Dedifferentiated amniotic fluid mesenchymal stem cell (primary cell): Measurements from ENCODE around the gene GPBAR1.
"Not testable (repeated sequence)": the region's sequence is repeated elsewhere in the genome, so short reads cannot be mapped to it uniquely, and the experiment has no call there.

Source experiments
- DNase-seq: peaks from one replicate; pipeline ENCODE4 v3.0.0-alpha.2; 2016; ENCODE audit errors: extremely low spot score

Gene GPBAR1

DNA sequence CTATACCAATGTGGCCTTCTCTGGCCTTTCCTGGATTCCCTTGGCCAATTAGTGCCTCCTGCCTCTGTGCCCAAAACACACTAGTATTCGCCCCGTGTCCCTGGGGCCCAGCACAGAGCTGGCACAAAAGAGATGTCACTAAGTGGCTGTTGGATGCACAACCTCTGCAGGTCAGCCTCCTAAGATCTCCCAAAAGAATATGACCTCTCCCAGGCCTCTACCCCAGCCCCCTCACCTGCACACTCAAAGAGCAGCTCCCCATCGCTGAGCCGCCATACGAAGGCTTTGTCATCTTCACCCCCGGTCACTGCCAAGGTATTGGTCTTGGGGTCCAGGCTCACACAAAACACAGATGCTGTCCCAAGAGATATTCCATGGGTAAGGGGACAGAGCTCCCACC lies 6.4 kb downstream of the GPBAR1 start:
- no peak for DNase-seq

DNA sequence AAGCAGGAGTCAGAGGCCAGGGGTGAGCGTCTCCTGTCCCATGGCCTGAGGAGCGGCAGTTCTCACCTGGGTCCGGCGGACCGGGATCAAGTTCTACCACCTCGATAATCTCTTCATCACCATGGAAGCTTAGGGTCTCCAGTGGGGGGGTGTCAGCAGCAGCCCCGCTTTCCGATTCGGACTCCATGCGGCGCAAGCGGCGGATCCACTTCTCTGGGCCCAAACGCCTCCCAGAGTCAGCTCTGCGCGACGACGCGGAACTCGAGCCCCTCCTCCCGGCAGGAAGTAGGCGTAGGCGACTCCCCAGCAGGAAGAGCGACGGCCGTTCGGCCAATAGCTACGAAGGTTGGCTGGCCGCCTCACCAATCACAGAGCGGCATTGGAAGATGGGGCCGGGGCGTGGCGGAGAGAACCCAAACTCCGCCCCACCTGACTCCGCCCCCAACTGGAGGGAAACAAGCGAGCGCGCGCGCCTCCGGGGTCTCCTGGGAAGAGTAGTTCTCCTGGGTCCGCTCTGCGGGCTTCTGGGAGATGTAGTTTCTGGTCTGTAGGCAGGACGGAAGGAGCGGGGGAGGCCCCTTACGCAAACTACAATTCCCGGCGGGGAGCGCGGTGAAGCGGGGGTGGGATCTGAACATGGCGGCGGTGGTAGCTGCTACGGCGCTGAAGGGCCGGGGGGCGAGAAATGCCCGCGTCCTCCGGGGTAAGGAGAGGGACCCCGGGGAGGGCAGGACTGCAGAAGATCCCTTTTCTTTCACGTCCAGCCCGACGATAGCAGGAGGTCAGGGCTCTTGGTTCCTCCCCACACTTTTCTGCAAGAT lies 9.3 kb downstream of the GPBAR1 start, which contains the start of the genes AAMP and PNKD:
Gene AAMP, minus strand, starts transcription at position 238 of the 821 bp plus-strand sequence. Its CDS starts 51 bp downstream, at position 187.
Gene PNKD, plus strand, starts transcription at position 620 of the 821 bp plus-strand sequence. Its CDS starts 17 bp downstream, at position 637.
- peak; percentile 99 for DNase-seq

DNA sequence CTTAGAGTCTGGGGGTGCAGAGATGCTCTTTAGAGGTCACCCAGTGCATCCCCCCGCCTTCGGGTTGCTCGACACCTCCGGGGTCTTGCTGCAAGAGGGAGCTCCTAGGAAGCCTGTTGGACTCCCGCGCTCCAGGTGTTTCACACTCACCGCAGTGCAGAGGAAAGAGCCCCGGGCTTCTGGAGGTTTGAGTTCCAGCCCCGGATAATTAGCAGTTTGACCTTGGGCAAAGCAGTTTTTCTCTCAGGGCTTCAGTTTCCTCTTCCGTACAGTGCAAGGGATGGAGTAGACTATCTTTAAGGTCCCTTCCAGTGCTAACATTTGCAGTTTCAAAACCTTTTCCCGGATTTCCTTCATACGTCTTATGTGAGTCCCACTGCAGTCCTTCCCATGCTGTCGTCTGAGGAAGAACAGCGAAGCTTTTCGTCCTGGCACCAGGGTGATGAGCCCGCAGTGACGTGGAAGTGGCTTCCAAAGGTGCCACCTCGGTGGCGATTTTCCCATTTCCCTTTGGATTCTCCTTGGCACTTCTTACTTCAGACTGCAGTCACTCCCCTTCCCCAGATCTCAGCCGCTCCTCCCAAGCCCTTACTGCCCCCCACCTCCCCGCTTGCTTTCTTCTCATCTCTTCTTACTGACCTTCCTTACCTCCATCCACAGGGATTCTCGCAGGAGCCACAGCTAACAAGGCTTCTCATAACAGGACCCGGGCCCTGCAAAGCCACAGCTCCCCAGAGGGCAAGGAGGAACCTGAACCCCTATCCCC lies 10.1 kb downstream of the GPBAR1 start:
- no peak for DNase-seq

DNA sequence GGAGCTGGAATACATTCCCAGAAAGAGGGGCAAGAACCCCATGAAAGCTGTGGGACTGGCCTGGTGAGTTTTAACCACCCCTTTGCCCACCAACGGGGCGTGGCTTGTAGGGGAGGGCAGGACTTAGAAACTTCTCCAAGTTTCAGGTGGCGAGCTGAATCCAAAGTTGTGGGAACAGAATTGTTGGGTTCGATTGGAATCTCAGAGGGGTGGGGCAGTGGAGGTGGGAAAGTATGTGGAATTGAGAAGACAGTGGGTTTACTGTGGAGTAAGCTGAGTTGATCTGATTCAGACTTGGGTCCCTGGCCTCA lies 10.6 kb downstream of the GPBAR1 start:
- no peak for DNase-seq

DNA sequence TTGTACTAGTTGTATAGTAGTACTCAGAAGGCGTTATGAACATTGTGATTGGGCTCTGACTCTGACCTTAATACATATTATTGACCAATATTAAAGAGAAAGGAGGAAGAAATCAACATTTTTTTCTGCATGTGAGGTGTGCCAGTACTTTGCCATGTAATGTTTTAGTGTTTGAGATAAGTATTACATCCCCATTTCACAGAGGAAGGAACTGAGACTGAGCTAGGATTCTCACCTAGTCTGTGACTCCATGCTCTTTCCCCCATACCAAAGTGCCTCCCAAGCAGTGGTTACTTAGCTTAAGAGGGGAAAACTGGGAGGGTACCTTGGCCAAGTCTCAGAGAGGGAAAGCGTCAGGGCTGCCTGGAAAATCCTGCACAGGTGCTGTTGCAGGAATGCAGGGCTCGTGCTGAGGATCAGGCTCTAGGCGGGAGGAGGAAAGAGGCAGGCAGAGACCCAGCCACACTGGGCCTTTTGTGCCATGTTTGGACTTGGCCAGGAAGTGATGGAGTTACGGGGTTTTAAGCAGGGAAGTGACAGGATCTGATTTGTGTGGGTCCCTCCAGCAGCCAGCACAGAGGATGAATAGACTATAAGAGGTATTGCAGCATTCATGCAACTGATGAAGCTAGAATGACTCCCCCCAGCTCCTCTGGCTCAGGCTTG lies 11.2 kb downstream of the GPBAR1 start:
- no peak for DNase-seq

DNA sequence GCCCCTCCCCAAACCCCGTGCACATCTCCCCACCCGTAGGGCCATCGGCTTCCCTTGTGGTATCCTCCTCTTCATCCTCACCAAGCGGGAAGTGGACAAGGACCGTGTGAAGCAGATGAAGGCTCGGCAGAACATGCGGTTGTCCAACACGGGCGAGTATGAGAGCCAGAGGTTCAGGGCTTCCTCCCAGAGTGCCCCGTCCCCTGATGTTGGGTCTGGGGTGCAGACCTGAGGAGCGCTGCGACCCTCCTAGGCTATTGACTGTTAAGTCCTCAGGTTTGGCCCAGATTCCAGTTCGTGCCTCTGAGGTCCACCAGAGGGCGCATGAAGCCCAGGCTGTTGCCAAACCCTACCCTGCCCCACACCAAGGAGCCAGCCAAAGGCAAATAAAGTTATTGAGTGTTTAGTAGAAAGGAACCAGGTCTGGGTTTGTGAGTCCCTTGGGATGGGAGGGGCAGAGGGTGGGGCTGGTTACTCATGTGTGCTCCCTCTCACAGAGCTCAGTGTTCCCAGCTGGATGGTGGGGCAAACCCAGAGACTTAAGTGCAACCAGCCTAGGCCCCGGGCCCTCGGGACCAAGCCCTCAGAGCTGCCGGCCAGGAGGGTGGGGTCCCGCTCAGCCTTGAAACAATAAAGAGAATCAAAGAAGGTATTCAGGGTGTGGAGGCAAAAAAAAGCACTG lies 11.9 kb downstream of the GPBAR1 start:
- peak; percentile 92 for DNase-seq

DNA sequence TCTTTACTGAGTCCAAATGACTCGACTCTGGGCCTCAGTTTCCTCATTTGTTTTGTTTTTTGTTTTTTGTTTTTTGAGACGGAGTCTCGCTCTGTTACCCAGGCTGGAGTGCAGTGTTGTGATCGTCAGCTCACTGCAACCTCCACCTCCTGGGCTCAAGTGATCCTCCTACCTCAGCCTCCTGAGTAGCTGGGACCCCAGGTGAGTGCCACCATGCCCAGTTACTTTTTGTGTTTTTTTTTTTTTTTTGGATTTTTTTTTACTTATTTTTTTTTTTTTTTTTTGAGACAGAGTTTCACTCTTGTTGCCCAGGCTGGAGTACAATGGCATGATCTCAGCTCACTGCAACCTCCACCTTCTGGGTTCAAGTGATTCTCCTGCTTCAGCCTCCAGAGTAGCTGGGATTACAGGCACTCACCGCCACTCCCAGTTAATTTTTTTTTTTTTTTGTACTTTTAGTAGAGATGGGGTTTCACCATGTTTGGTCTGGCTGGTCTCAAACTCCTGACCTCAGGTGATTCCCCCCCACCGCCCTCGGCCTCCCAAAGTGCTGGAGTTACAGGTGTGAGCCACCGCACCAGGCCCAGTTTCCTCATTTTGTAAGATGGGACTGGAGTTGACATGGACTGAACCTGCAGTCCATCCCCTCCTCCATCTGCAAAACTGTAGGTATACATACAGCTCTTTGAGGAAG lies 12.5 kb downstream of the GPBAR1 start:
- DNase-seq = not testable (repeated sequence)

DNA sequence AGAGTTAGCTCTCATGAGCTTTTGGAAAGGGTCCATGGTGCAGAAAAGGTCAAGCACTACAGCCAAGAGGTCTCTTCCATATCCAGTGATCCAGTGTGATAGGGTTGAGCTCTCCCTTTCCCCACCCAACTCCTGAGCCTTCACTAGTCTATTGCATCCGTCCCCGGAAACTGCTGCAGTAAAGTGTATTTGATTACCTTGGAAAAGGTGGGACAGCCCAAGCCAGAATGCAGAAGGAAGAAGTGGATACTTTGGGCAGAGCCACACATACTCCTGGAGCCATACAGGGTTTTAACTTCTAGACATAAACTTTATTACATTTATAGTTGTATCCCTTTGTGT lies 13.1 kb downstream of the GPBAR1 start:
- DNase-seq = no peak

DNA sequence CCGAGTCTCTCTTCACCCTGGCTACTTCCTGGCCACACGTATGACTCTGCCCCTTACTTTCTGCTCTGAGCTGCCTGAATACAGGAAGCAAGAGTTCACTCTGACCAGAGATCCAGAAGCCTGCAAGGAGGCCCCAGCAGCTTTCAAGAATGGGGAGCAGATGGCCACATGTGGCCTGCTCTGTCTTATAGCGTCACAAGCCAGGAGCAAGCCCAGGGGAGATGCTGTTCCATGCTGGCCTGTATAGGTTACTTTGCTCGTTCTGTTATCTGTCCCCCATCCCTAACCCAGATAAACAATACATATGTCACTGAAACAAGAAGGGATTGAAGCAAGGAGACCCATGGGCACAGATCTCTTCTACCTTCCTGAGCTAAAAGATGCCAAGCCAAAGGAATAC lies 13.8 kb downstream of the GPBAR1 start:
- no peak for DNase-seq

DNA sequence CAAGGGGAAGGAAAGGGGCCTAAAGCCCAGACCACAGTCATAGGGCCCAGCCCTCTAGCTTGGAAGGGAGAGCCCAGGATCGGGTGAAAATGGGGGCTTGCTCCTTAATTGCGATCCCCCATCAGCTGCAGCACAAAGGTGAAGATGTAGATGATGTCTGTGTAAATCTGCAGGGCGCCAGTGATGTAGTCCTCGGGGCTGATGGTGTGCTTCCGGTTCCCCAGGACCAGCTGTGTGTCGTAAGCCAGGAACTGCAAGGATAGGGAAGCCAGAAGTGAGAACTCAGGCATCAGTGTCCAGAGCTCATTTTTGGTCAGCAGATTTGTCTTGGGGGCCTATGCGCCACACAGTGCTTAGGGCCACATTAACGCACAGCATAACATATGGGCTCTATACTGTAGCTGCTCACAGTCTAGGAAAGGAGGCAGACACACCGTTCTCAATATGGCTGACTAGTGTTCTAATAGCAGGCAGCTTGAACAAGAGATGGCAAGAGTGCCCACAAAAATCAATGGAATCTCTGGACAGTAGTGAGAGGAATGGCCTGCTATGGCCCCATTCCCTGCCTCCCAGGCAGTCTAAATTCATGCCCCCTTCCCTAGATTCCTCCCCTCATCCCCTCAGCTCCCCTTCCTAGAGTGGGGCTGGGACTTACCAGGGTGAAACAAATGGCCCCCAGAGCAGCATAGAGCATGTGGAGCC lies 14.7 kb downstream of the GPBAR1 start:
- no peak for DNase-seq

DNA sequence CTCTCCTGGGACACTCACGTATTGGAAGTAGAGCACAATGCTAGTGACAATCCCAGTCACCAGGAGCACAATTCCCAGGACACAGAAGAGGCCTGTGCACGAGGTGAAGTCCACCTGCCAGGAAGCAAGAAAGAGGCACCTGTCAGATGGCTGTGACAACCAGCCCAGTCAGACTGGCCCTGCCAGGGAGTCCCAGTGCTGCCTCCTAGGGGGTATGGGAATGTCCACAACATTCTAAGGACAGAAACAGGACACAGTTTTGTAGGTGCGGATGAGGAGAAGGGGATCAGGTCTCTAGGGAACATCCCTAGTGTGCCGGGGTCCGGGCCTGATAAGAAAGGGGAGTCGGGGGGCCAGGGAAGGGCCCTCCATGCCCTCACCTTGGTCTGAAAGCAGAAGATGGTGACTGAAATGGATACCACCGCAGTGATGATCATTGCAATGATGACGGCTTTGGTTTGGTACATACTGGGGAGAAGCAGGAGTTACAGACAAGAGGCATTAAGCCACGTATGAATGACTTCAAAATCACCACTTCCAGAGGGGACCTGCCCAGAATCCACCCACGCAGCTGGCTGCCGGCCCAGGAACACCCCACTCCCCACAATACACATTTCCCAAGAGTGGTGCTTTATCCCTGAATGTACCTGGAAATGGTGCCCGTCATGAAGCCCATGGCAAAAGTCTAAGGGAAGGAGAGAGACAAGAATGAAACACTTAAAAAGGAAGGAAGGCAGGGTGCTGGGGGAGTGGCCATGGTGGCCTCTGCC lies 16.4 kb downstream of the GPBAR1 start:
- no peak for DNase-seq

DNA sequence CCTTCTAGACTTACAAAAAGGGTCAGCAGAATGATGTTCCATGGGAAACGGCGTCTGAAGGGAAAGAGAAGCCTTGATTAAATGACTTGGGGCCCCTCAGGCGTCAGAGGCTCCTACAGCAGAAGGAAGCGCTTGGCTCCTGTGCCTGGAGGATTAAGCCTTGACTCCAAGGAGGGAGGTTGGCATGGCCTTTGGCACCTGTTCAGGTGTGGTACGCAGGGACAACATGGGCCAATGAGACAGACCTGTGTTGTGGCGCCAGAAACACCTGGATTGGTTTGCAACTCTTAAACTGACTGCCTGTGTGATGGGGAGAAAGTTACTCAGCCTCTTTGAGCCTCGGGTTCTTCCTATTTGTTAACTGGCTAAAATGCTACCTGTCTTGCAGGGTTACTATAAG lies 17.1 kb downstream of the GPBAR1 start:
- DNase-seq = no peak

DNA sequence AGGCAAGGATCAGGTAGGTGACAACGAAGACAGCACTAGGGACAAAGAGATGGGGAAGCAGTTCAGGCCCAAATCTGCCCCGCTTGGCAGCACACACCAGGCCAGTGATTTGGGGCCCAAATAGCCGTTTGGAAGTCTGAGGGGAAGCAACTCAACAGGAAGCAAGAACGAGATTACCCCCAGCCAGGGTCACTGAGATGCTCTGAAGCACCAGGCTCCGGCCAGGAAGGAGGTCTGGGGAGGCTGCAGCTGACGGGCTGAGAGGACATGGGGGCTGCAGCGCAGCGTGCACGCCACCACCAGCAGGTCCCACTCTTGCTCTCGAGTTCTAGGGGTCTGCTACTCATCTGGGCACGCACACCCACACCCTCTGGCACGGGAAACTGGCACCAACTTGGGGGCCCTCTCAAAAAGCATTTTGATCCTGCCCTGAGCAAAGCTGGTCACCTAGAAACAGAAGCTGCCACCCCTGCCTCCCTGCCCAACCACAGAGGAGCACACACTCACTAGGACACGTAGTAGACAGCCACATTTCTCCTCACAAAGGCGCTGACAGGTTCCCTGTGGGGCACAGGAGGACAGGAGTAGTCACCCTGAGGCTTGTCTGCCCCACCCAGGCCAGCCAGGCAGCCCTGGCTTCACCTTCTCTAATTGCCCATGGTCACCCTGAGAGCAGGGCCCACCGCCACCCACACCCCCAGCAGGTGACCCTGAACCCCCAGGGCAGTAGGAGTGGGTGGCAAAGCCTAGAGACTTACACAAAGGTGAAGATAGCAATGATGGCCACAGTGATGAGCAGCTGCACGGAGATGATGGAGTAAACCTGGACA lies 17.9 kb downstream of the GPBAR1 start:
- no peak for DNase-seq

DNA sequence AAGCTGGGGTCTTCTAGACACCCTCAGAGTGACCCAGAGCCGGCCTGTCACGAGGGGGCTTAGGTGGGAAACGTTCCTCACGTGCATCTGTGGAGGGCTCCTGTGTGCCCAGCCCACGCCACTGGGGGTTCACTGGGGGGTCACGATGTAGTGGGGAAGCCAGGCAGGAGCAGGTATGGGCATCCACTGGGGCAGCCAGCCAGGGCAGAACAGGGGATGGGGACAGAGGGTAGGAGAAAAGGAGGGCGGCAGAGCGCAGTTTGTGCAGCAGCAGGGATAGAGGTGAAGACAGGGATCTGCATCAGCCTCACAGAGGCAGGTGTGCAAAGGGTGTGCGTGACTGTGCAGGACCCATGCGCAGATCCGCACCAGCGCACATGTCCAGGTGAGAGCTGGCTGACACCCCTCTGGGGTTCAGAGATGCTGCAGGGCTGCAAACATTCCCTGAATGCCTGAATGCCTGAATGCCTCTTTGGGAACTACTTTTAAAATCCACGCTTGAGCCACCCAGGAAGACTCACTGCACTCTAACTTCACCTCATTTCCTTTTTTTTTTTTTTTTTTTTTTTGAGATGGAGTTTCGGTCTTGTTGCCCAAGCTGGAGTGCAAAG lies 19.6 kb downstream of the GPBAR1 start:
- DNase-seq = no peak

DNA sequence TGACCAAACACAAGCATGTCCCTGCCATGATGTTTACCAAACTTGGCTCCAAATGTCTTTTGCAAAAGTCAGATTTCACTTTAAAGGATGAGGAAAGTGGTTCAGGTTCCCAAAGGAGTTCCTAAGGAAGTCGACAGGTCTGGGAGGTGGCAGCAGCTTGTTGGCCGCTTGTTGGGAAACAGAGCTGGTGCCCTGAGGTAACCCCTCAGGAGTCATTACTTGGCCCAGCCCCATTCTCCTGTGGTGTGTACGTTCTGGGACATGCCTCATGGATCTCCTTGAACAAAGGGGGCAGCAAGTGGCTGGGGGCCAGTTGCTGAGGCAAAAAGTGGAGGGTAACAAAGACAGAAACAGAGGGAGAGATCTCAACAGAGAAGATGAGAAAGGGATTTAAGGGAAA lies 20.6 kb downstream of the GPBAR1 start:
- DNase-seq = no peak

DNA sequence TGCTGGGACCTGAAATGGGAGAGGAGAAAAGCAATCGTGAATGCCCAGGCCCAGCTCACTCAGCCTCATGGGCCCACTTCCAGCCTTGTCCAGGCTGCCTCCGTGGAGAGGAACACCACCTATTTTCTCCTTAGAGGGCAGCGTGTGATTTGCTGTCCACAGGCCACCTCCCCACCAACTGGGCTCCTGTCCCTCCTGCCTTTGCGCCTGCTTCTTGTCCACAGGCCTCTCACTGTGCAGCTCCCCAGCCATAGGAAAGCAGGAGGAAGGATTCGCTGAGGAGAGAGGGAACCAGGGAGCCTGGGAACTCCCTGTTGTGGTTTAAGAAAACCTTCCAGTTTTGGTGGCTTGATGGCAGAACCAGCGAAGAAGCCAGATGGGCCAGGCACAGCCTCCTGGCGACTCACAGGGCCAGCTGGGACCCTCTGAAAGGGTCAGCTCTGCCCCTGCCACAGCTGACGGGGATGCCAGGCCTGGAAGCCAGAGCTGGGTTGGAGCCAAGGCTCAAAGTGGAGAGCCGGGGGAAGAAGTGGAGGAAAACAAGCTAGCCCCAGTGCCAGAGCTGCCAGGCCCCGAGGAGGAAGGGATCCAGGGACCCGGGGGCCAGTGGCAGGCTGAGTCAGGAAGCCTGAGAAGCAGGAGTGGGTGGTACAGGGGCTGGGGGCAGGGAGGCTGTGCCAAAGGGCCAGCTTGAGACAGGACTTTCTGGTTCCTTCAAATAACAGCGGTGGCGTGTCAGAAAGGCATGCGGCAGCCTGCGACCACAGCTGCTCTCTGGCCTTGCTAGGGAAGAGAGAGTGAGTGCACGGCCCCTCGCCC lies 21.6 kb downstream of the GPBAR1 start:
- no peak for DNase-seq

DNA sequence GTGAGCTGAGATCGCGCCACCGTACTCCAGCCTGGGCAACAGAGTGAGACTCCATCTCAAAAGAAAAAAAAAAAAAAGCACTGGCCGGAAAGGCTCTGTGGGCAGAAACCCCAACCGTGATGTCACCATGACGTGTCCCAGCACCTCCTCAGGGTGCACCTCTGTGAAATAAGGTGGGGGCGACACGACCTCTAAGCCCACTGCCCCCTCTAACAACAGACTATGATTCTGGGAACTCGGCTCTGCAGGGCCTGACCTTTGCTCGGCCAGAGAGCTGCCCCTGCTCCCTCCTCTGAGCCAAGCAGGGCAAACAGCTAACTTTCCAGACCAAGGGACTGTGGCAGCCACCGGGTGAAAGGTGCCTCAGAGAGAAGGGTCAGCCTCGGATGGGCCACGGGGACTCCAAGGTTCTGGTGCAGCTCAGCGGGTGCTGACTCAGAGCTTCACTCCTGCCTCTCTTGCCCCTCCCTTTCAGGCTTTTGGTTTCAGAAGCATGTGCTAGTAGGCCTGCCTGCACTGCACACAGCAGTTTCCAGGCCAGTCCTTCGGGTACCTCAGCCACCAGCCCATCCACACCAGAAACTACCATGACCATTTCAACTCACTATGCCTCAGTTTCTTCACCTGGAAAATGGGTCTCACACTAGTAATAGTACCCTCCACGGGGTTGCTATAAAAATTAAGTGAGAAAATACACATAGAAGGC lies 23.4 kb downstream of the GPBAR1 start:
- DNase-seq = peak; percentile 59
